ENCODE data around the gene PKP4. TPM values are rescaled to one million over a fixed set of nuclear protein-coding genes. Genes with fewer than 3 reads are reported as not detected.
"Not testable (repeated sequence)": the region's sequence is repeated elsewhere in the genome, so short reads cannot be mapped to it uniquely, and the experiment has no call there.

Gene PKP4
- total and polyA plus RNA-seq, 9 donors: 22.7 to 60.9 (median 46.6) TPM

DNA sequence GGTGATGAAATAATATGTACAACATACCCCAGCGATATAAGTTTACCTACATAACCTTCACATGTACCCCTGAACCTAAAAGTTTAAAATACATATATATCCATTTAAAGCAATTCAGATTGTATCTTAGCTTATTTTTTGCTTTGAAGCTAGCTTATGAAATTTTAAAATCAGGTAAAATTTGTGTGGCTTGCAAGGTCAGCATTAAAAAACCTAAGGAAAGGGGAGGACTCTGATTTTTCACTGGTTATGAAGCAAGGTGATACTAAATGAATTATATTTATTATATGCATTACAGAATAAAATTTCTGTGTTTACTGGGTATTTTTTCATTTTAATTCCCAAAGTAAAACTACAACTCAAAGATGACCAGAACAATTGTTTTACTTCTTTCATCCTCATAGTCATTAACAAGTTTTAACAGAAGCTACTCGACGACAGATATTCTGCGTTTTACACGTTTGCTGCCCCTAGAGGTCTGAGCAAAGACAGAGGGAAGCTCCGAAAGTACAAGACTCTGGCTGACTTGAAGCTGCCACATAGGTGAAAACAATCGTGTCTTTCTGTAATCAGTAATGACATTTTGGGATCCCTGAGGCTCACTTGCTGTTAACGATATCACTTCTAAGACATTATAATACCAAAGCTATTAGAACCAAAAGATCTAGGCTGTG, 17.1 kb downstream of the PKP4 start:
- intact Hi-C loops (cut with DNase I): no loop called here
- TF ChIP-seq EP300 (IDR thresholded peaks at IDR 0.05) (no peak), POLR2A (IDR thresholded peaks at IDR 0.05) (no peak), CTCF (IDR thresholded peaks at IDR 0.05) (no peak)
- no peak for DNase-seq
- 88 to 92% (median 90%) methylated on average over 8 of the region's 8 CpGs for WGBS, 3 donors
- Histone ChIP-seq H3K4me1 (ENCODE audit: insufficient read depth) (peaks cover 4% of the 10 kb centered on the region), H3K27me3 (no peaks in the 10 kb centered on the region), H3K36me3 (no peaks in the 10 kb centered on the region), H3K4me3 (no peak overlapping the region), H3K27ac (no peak overlapping the region), H3K9me3 (no peaks in the 10 kb centered on the region)

- WGBS, 3 donors: 94 to 95% (median 95%) methylated on average over 3 of the region's 3 CpGs
- H3K27ac ChIP-seq; H3K9me3 ChIP-seq; H3K4me1 ChIP-seq (ENCODE audit: insufficient read depth); H3K27me3 ChIP-seq; H3K4me3 ChIP-seq; H3K36me3 ChIP-seq; intact Hi-C loops (cut with DNase I); DNase-seq: not testable (repeated sequence)
Observed at GRCh38 chr2:158474526-158475011, 17.8 kb downstream of the PKP4 start.

DNA sequence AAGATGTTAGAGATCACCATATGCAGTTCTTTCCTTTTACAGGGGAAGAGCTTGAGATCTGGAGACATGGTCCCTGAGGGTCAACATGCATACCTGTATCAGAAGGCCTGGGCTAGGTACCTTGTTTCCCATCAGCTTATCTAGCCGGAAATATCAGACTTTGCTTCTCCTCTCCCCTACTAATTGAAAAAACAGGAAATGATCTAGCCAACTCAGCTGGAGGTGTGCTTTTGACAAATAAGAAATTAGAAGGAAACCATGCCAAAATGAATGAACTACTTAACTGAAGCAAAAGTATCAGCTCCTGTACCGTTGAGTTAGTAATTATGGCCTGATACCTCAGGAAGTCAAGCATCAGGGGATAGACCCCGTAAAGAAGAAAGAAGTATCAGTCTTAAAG, 20.4 kb downstream of the PKP4 start:
- no peak for DNase-seq
- Histone ChIP-seq H3K36me3 (no peaks in the 10 kb centered on the region), H3K9me3 (no peaks in the 10 kb centered on the region), H3K27me3 (no peaks in the 10 kb centered on the region), H3K4me1 (ENCODE audit: insufficient read depth) (peaks cover 6% of the 10 kb centered on the region), H3K4me3 (no peak overlapping the region), H3K27ac (no peak overlapping the region)
- 47 to 54% (median 51%) methylated on average over 3 of the region's 3 CpGs for WGBS, 3 donors
- TF ChIP-seq CTCF (IDR thresholded peaks at IDR 0.05) (no peak), EP300 (IDR thresholded peaks at IDR 0.05) (no peak), POLR2A (IDR thresholded peaks at IDR 0.05) (no peak)
- intact Hi-C loops (cut with DNase I): no loop called here

DNA sequence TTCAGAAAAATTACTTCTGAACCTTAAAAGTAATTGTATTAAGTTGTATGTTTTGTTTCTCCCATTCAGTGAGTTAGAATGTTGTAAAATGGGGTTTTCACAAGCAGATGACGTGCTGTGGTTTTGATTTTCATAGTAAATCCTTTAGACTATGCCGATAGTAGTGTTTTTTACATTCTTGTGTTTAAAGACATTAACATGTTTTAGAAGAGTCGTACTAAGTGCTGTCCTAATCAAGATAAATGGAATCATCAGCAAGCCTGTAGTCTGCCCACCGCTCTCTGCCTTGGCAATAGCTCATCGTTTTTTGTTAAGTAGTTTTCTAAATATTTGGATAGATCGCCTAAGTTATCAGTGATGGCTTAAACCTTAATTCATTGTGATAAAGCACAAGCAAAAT, 21.5 kb downstream of the PKP4 start:
- Histone ChIP-seq H3K36me3 (no peaks in the 10 kb centered on the region), H3K9me3 (no peaks in the 10 kb centered on the region), H3K27ac (peak overlapping the region in 1 of 2 donors; percentile 1), H3K4me1 (ENCODE audit: insufficient read depth) (peaks cover 6% of the 10 kb centered on the region), H3K27me3 (no peaks in the 10 kb centered on the region), H3K4me3 (no peak overlapping the region)
- TF ChIP-seq CTCF (IDR thresholded peaks at IDR 0.05): no peak
- TF ChIP-seq POLR2A (IDR thresholded peaks at IDR 0.05): no peak
- no peak for TF ChIP-seq EP300 (IDR thresholded peaks at IDR 0.05)
- intact Hi-C loops (cut with DNase I): no loop called here
- no peak for DNase-seq
- WGBS, 3 donors: 10 to 20% (median 18%) methylated on average over 6 of the region's 6 CpGs

GRCh38 chr2:158478816-158479215, 22.1 kb downstream of the PKP4 start:
- intact Hi-C loops (cut with DNase I): no loop called here
- H3K9me3 ChIP-seq: no peaks in the 10 kb centered on the region
- no peak for DNase-seq
- peaks cover 6% of the 10 kb centered on the region for H3K4me1 ChIP-seq (ENCODE audit: insufficient read depth)
- no peaks in the 10 kb centered on the region for H3K27me3 ChIP-seq
- no peaks in the 10 kb centered on the region for H3K36me3 ChIP-seq
- TF ChIP-seq POLR2A (IDR thresholded peaks at IDR 0.05): no peak
- no peak for TF ChIP-seq EP300 (IDR thresholded peaks at IDR 0.05)
- TF ChIP-seq CTCF (IDR thresholded peaks at IDR 0.05): no peak
- no peak overlapping the region for H3K4me3 ChIP-seq
- H3K27ac ChIP-seq: peak overlapping the region in 1 of 2 donors; percentile 1
- whole genome bisulfite sequencing, 3 donors: 0 to 11% (median 4%) methylated on average over 1 of the region's 1 CpG

All from ovary (tissue), 9 donors.